Astrocyte (in vitro differentiated cells and primary cell): ENCODE results near the gene HMG20B. TPM values are rescaled to one million over a fixed set of nuclear protein-coding genes. Genes with fewer than 3 reads are reported as not detected.

Experiments used
- DNase-seq: peaks from one replicate; pipeline ENCODE4 v3.0.0-alpha.2; 2010; ENCODE audit warnings: low read depth
- FAIRE-seq: peaks from 2 replicates; lab custom pipeline; 2011; peaks lifted over from hg19 to GRCh38; lab: Jason Lieb, UNC
- H2AFZ ChIP-seq: 2 replicates; pipeline ENCODE4 v1.6.0; 2012; ENCODE audit warnings: low read depth, low read length, inconsistent platforms
- H3K27ac ChIP-seq: 2 replicates; pipeline ENCODE4 v1.5.1; 2011; ENCODE audit warnings: low read depth, low read length, inconsistent platforms
- H3K27me3 ChIP-seq: 2 replicates; pipeline ENCODE4 v1.6.0; 2011; ENCODE audit warnings: low read length, inconsistent platforms; ENCODE audit not compliant: insufficient read depth
- H3K36me3 ChIP-seq: 2 replicates; pipeline ENCODE4 v1.5.1; 2011; ENCODE audit warnings: low read length, inconsistent platforms; ENCODE audit not compliant: insufficient read depth
- H3K4me1 ChIP-seq: 2 replicates; pipeline ENCODE4 v1.5.1; 2011; ENCODE audit warnings: low read length, inconsistent platforms; ENCODE audit not compliant: insufficient read depth
- H3K4me2 ChIP-seq: 2 replicates; pipeline ENCODE4 v1.6.0; 2012; ENCODE audit warnings: low read length, inconsistent platforms
- H3K4me3 ChIP-seq: 2 replicates; pipeline ENCODE4 v1.5.1; 2011; ENCODE audit warnings: low read depth, mild to moderate bottlenecking, low read length, inconsistent platforms; ENCODE audit not compliant: insufficient read depth
- H3K79me2 ChIP-seq: 2 replicates; pipeline ENCODE4 v1.6.0; 2012; ENCODE audit warnings: mild to moderate bottlenecking, low read length, inconsistent platforms; ENCODE audit not compliant: insufficient read depth
- H3K9ac ChIP-seq: 2 replicates; pipeline ENCODE4 v1.6.0; 2012; ENCODE audit warnings: mild to moderate bottlenecking, low read length, inconsistent platforms
- H3K9me3 ChIP-seq: 2 replicates; pipeline ENCODE4 v1.5.1; 2012; ENCODE audit warnings: low read depth, mild to moderate bottlenecking, low read length, inconsistent platforms; ENCODE audit not compliant: insufficient read depth
- H4K20me1 ChIP-seq: 2 replicates; pipeline ENCODE4 v1.6.0; 2012; ENCODE audit warnings: low read length, inconsistent platforms; ENCODE audit not compliant: insufficient read depth
- H3K27ac Mint-ChIP-seq: one replicate; pipeline ENCODE4 v1.8.0; 2021; ENCODE audit warnings: mild to moderate bottlenecking, mixed read lengths; ENCODE audit not compliant: unreplicated experiment
- H3K27me3 Mint-ChIP-seq: one replicate; pipeline ENCODE4 v1.8.0; 2021; ENCODE audit warnings: low read depth, mixed read lengths; ENCODE audit not compliant: unreplicated experiment
- H3K36me3 Mint-ChIP-seq: one replicate; pipeline ENCODE4 v1.8.0; 2021; ENCODE audit warnings: low read depth, mixed read lengths; ENCODE audit not compliant: unreplicated experiment
- H3K4me1 Mint-ChIP-seq: one replicate; pipeline ENCODE4 v1.8.0; 2021; ENCODE audit warnings: low read depth, mixed read lengths; ENCODE audit not compliant: unreplicated experiment
- H3K4me3 Mint-ChIP-seq: one replicate; pipeline ENCODE4 v1.8.0; 2021; ENCODE audit warnings: mild to moderate bottlenecking, moderate library complexity, mixed read lengths; ENCODE audit not compliant: unreplicated experiment
- H3K9me3 Mint-ChIP-seq: one replicate; pipeline ENCODE4 v1.8.0; 2021; ENCODE audit warnings: mild to moderate bottlenecking, mixed read lengths; ENCODE audit not compliant: unreplicated experiment
- CTCF ChIP-seq: IDR thresholded peaks from 2 replicates; pipeline ENCODE4 v1.5.1; 2011; ENCODE audit warnings: low read depth, mild to moderate bottlenecking, inconsistent platforms, low read length, moderate library complexity; ENCODE audit not compliant: insufficient read depth
- EZH2 ChIP-seq: IDR thresholded peaks from 2 replicates; pipeline ENCODE4 v1.6.1; 2012; ENCODE audit warnings: mild to moderate bottlenecking, low read length, inconsistent platforms; ENCODE audit not compliant: insufficient read depth
- total RNA-seq: library from RNA; stranded (reverse); gene quantifications from 2 replicates; pipeline ENCODE4 v1.2.1, GENCODE V29; 2021

The HMG20B gene
- total RNA-seq, 1 donor from 2014 or later: 55.9 TPM

DNA sequence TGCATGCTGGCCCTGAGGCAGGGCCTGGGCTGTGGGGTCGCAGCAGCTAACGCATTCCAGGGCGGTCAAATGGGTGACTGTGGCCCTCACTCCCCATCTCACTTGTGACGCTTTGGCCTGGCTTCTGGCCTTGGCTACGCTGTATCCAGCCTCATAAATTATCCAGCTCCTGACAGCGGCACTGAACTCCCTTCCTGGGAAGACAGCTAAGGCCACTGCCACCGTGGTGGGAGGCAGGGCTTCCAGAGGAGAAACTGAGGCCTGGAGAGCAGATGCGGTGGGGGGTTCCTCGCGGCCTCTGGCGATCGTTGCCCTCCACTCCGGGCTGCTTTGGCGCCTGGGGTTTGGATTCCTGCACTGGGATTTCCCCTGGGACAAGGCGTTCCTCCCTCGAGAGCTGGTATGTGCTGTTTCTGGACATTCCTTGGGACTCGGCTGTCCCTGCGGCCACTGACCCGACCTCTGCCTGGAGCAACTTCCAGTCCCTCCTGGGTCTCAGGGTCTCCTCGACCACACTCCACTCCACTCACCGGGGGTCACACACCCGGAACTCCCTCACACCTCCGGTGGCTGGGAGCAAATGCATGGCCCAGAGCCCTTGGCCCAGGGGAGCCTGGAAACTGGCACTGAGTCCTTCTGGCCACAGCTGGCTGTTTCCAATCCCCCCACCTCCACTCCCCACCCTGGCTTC, 30.5 kb downstream of the HMG20B start:
- no peak overlapping the region for H3K27ac ChIP-seq
- H3K4me3 ChIP-seq: no peak overlapping the region
- peaks cover 6% of the 10 kb centered on the region for H3K4me1 Mint-ChIP-seq
- H3K4me2 ChIP-seq: no peak overlapping the region
- H3K79me2 ChIP-seq: no peaks in the 10 kb centered on the region
- no peak overlapping the region for H2AFZ ChIP-seq
- no peak for DNase-seq
- H3K27ac Mint-ChIP-seq: no peak overlapping the region
- no peaks in the 10 kb centered on the region for H3K36me3 Mint-ChIP-seq
- TF ChIP-seq CTCF: no peak
- TF ChIP-seq EZH2: no peak
- H3K4me1 ChIP-seq: peaks cover 20% of the 10 kb centered on the region
- no peaks in the 10 kb centered on the region for H3K36me3 ChIP-seq
- H3K9me3 Mint-ChIP-seq: no peaks in the 10 kb centered on the region
- H3K9ac ChIP-seq: no peak overlapping the region
- no peak for FAIRE-seq
- H3K4me3 Mint-ChIP-seq: no peak overlapping the region
- peaks cover 6% of the 10 kb centered on the region for H3K27me3 Mint-ChIP-seq
- no peaks in the 10 kb centered on the region for H3K9me3 ChIP-seq
- H4K20me1 ChIP-seq: peaks cover 8% of the 10 kb centered on the region
- H3K27me3 ChIP-seq: no peaks in the 10 kb centered on the region

DNA sequence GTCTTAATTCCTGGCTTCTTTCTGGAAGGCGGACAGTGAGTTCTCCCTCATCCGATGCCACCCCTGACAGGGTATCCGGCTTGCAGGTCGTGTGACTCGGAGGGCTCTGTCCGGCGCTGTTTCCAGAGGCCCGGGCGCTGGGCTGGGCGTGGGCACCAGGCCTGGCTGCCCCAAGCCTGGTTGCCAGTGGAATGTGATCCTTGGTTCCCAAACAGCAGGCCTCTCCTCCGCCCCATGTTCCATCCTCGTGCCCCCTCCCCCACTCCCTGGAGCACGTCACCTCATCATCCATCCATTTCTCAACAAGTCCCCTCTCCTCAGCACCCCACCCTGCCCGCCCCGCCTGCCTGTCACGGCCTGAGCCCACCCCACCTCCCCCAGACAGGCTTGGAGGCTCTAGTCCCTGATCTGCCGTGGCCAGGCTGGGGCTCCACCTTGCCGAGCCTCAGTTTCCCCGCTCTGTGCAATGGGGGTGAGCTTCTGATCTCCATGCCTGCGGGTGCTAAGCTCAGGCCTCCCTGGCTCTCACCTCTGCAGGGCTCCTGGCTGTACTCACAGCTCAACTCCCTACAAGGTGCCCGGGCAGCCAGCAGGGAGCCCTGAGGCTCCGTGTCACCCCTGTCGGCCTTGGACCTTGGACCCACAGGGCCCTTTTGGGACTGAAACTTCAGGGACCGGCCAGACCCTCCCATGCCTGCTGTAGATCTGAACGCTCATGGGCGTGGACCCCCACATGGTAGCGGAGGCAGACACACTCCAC, 31.7 kb downstream of the HMG20B start:
- Histone ChIP-seq H3K9me3 (no peaks in the 10 kb centered on the region), H3K27ac (no peak overlapping the region), H3K36me3 (no peaks in the 10 kb centered on the region), H3K27me3 (no peaks in the 10 kb centered on the region), H4K20me1 (peaks cover 8% of the 10 kb centered on the region), H3K79me2 (no peaks in the 10 kb centered on the region), H2AFZ (no peak overlapping the region), H3K9ac (no peak overlapping the region), H3K4me2 (peak overlapping the region; percentile 84), H3K4me3 (no peak overlapping the region), H3K4me1 (peaks cover 27% of the 10 kb centered on the region)
- H3K36me3 Mint-ChIP-seq: no peaks in the 10 kb centered on the region
- no peaks in the 10 kb centered on the region for H3K9me3 Mint-ChIP-seq
- H3K4me1 Mint-ChIP-seq: peaks cover 7% of the 10 kb centered on the region
- H3K27me3 Mint-ChIP-seq: peaks cover 6% of the 10 kb centered on the region
- no peak overlapping the region for H3K4me3 Mint-ChIP-seq
- FAIRE-seq (no peak), DNase-seq (no peak)
- no peak overlapping the region for H3K27ac Mint-ChIP-seq
- TF ChIP-seq CTCF: no peak
- TF ChIP-seq EZH2: no peak

GRCh38 chr19:3604987-3605343, 32.2 kb downstream of the HMG20B start:
- H3K4me1 ChIP-seq: peaks cover 28% of the 10 kb centered on the region
- Mint-ChIP-seq H3K4me3 (no peak overlapping the region), H3K9me3 (no peaks in the 10 kb centered on the region), H3K4me1 (peaks cover 7% of the 10 kb centered on the region), H3K36me3 (no peaks in the 10 kb centered on the region), H3K27me3 (peaks cover 6% of the 10 kb centered on the region), H3K27ac (no peak overlapping the region)
- no peaks in the 10 kb centered on the region for H3K27me3 ChIP-seq
- H3K27ac ChIP-seq: no peak overlapping the region
- TF ChIP-seq CTCF (no peak), EZH2 (no peak)
- no peak overlapping the region for H2AFZ ChIP-seq
- H3K79me2 ChIP-seq: no peaks in the 10 kb centered on the region
- DNase-seq (no peak), FAIRE-seq (no peak)
- peak overlapping the region; percentile 58 for H3K9ac ChIP-seq
- H3K9me3 ChIP-seq: no peaks in the 10 kb centered on the region
- peaks cover 9% of the 10 kb centered on the region for H4K20me1 ChIP-seq
- H3K4me3 ChIP-seq: no peak overlapping the region
- H3K4me2 ChIP-seq: peak overlapping the region; percentile 84
- no peaks in the 10 kb centered on the region for H3K36me3 ChIP-seq
